ENCODE results near the gene TBXAS1. TPM values are rescaled to one million over a fixed set of nuclear protein-coding genes. Genes with fewer than 3 reads are reported as not detected.

Gene TBXAS1
- total RNA-seq, 1 donor from 2014 or later = 19.3 TPM

- DNase-seq (ENCODE audit: low spot score) = no peak
Observed at GRCh38 chr7:139976838-139977656, 148.0 kb downstream of the TBXAS1 start.

DNA sequence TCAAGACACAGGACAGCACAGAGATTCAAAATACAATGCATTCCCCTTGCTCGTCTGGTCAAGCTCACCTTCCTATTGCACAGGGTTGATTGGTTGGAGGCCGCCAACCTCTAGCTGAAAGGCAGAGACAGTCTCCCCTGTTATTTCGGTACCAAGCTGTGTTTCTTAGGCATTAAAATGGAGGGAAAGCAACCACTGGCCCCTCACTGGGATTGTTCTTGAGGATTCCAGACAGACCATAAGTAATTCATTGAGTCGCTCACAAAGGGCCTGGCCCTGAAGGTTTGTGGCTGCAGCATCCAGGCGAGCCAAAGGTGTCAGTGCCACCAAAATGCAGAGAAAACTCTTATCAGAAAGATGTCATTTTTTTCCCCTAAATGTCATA lies 152.4 kb downstream of the TBXAS1 start:
- DNase-seq (ENCODE audit: low spot score) = no peak

DNA sequence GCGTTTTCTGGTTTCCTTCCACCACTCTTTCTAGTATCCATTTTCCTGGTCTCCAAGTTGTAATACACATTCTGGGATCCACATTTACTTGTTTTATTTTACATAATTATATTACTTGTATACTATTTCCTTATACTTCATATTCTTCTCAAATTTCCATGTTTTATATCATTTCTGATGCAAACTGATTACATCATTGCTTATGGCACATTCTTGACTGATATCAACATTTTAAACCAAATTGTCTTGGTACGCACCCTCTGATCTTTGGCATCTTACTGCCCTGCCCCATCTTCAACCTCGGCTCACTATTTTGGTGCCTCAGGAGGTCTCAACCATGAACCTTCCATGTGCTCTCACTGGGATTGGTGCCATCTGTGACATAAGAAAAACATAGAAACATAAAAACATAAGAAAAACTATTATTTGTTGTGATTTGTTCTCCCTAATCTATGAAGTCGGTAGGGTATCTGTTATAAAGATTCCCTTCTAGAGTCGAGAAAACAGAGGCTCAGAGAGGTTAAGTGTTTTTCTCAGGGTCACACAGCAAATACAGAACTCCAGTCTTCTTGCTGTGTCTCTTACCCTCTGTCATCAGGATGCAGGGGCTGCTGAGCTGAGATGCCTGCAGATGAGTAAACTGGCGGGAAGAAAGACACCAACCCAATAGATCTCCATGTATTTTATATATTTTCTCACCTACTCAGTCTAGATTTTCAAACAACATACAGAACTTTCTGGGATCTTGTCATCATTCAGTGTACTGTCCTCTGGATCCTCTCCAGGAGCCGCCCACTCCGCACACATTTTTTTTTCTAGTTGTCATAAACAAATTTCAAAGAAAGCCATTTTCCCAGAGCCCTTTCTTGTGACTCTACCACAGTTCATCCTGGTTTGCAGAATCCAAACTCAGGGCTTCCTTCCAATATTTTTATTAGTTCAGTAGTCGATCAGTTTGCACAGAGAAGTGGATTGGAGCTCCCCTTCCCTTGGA lies 154.2 kb downstream of the TBXAS1 start:
- DNase-seq (ENCODE audit: low spot score) = no peak

DNA sequence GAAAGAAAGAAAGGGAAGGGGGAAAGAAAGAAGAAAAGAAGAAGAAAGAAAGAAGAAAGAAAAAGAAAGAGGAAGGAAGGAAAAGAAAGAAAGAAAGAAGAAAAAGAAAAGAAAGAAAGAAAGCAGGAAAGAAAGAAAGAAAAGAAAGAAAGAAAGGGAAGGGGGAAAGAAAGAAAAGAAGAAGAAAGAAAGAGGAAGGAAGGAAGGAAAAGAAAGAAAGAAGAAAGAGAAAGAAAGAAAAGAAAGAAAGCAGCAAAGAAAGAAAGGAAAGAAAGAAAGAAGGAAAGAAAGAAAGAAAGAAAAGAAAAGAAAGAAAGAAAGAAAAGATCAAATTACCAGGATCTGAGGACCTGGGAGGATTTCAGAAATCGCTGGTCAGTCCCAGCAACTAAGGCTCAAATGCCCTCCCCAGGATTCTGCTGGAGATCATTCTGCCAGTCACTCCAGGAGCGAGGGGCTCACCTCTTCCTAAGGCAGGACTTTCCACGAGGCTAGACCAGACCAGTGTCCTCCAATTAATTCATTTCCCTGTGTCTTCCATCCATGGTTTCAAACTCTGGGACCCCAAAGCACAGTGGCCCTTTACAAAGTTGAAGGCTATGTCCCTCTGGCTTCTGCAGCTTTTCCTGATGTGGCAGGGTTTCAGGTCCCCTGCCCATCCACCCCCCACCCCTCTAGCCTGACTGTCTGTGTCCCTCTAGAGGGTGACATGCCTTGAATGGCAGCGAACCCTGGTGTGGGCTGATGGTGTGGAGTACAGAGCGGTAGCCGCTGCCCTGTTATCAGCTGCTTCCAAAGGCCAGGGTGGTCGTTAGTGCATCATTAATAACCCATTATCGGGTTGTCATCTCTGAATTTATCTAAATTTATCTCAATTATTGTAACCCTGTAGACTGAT lies 155.8 kb downstream of the TBXAS1 start:
- no peak for DNase-seq (ENCODE audit: low spot score)

GRCh38 chr7:139985811-139986210 lies 156.7 kb downstream of the TBXAS1 start:
- no peak for DNase-seq (ENCODE audit: low spot score)

GRCh38 chr7:139987691-139988516 lies 158.8 kb downstream of the TBXAS1 start:
- DNase-seq (ENCODE audit: low spot score) = no peak

GRCh38 chr7:139989366-139990141 lies 160.5 kb downstream of the TBXAS1 start:
- no peak for DNase-seq (ENCODE audit: low spot score)

GRCh38 chr7:139990142-139990535 lies 161.1 kb downstream of the TBXAS1 start:
- no peak for DNase-seq (ENCODE audit: low spot score)

DNA sequence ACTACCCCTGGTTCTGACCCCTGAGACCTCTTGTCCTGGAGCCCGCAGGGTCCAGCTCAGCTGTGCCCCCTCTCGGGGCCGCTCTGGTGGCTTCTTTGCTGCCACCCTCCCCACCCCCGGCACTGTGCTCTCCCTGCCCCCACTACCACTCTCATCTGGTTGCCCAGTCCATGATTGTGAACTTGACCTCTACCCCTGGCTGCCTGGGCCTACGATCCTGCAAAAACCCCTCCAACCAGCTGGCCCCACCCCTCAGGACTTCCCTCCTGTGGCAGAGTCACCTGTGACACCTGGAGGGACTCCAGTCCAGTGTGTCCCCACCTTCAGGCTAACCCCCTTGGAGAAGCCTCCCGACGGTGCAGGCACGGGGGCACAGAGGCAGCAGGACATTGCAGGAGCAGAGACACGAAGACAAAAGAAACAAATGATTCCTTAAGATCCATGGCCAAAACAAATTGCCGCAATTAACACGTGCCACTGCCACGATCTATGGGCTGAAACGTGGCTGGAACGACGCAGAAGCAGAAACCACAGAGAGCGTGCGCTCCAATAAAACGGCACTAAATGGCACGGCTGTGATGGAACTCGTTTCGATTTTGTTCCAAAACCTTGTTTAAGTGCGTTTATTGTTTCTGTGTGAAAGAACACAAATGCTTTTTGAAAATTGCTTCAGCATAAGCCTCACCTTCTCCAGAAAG lies 161.7 kb downstream of the TBXAS1 start:
- DNase-seq (ENCODE audit: low spot score) = no peak

DNA sequence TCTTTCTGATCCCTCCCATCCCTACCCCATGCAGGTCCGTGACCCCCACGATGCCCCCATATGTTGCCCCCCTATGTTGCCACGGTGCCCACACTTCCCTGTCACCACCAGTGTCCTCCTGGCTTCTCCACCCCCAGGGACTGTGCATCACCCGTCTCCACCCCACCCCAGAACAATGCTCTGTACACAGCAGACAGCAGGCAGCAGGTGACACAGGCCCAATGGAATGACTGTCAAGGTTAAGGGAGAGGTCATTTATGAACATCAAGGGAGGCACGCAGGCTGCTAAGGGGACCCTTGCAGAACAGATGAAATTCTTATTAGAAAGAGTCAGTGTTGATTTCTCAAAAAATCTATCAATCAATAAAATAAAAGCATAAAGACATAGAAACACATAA lies 162.2 kb downstream of the TBXAS1 start:
- DNase-seq (ENCODE audit: low spot score) = no peak

GRCh38 chr7:139991911-139992310 lies 162.8 kb downstream of the TBXAS1 start:
- no peak for DNase-seq (ENCODE audit: low spot score)

GRCh38 chr7:139992353-139993044 lies 163.4 kb downstream of the TBXAS1 start:
- no peak for DNase-seq (ENCODE audit: low spot score)

GRCh38 chr7:139993169-139993568 lies 164.1 kb downstream of the TBXAS1 start:
- DNase-seq (ENCODE audit: low spot score) = no peak

GRCh38 chr7:139993592-139993991 lies 164.5 kb downstream of the TBXAS1 start:
- no peak for DNase-seq (ENCODE audit: low spot score)

DNA sequence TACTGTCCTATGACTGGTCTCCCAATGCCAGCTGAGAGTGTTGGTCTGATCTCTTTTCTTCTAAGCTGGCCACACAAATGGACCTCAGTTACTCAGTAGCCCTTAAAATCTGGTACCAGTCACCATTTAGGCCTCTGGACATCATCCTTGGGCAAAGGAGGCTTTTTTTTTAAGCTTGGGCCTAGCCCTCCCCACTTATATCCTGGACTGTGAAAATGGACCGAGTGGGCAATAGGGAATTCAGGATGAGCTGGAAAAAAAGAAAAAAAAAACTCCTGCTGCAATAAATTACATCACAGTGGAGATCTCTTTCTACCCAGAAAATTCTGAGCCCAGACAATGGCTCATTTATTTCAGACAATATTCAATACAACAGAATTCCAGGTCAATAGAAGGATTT lies 165.3 kb downstream of the TBXAS1 start:
- DNase-seq (ENCODE audit: low spot score) = no peak

DNA sequence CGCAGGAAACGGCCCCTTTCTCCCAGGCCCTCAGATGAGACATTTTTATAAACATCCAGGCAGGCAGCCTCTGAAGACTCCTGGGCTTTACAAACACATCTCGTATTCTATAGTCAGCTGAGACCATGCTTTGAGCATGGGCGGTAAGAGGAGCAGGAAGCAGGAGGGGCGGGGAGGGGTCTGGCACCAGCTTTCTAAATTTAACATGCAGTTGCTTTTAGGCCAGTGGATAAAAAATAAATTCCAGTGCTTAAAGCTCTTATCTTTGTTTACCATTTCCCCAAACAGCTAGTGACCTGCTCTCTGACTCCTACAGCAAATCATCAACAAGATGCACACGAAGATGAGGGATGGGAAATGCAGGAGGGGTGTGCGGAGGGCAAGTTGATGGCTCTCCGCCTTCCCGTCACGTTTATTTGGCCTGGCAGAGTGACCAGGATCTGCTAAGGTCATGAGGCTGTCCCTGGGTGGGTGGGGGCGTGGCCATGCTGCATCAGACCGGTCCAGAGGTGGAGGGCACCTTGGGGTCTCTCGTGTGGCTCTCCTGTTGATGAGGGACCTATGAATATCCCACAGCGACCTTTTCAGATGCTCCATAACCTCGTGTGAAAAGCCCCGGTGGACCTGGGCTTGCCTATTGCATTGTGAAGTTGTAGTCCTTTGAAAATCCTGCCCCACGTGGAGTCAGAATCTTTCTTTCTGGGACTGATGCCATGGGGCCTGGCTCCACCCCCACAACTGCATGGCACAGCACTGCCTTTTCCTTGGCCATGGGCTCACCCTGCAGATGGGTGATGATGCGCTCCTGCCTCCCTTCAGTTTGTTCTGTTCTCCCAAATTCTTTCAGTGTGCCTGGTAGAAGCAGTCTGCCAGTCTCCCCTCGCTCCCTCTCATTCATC lies 166.2 kb downstream of the TBXAS1 start:
- peak; percentile 33 for DNase-seq (ENCODE audit: low spot score)

- no peak for DNase-seq (ENCODE audit: low spot score)
Observed at GRCh38 chr7:139998572-139998971, 169.5 kb downstream of the TBXAS1 start.

All from umbilical cord (tissue), 2 donors.